SK-N-SH treated with all-trans-retinoic acid at 6 μM for 48 hours (cell line): ENCODE measurements around the gene SAP25.
"Not testable (repeated sequence)": the region's sequence is repeated elsewhere in the genome, so short reads cannot be mapped to it uniquely, and the experiment has no call there.

Experiments
- ATAC-seq: fragments of 200-7000 bp; cut with Tn5 transposase; 3 replicates; pipeline ENCODE4 v1.9.1; 2020; ENCODE audit warnings: mild to moderate bottlenecking, moderate library complexity
- ARNTL ChIP-seq: fragments of 450-650 bp; formaldehyde crosslinking; IDR thresholded peaks from 2 replicates; pipeline ENCODE4 v1.5.0; 2020; ENCODE audit warnings: low read depth, mild to moderate bottlenecking, moderate library complexity, borderline replicate concordance
- BACH2 ChIP-seq: fragments of 250-450 bp; sonication (Bioruptor Pico); IDR thresholded peaks from 2 replicates; pipeline ENCODE4 v1.9.0; 2021; ENCODE audit warnings: mild to moderate bottlenecking, borderline replicate concordance
- CSDC2 ChIP-seq: fragments of 250-450 bp; sonication (Bioruptor Pico); IDR thresholded peaks from 2 replicates; pipeline ENCODE4 v1.5.0; 2020; ENCODE audit warnings: mild to moderate bottlenecking, moderate library complexity
- CSRNP3 ChIP-seq: fragments of 250-450 bp; sonication (Bioruptor Pico); IDR thresholded peaks from 2 replicates; pipeline ENCODE4 v1.5.1; 2021; ENCODE audit warnings: mild to moderate bottlenecking, moderate library complexity
- ESRRG ChIP-seq: fragments of 250-450 bp; sonication (Bioruptor Pico); IDR thresholded peaks from 2 replicates; pipeline ENCODE4 v1.6.1; 2021; ENCODE audit warnings: mild to moderate bottlenecking
- GLIS3 ChIP-seq: fragments of 250-450 bp; sonication (Bioruptor Pico); IDR thresholded peaks from 2 replicates; pipeline ENCODE4 v1.5.0; 2020; ENCODE audit warnings: mild to moderate bottlenecking, moderate library complexity
- ISL1 ChIP-seq: fragments of 250-450 bp; sonication (Bioruptor Pico); IDR thresholded peaks from 2 replicates; pipeline ENCODE4 v2.1.2; 2022; ENCODE audit warnings: mild to moderate bottlenecking, moderate library complexity
- PATZ1 ChIP-seq: fragments of 250-450 bp; sonication (Bioruptor Pico); IDR thresholded peaks from 2 replicates; pipeline ENCODE4 v1.8.0; 2020; ENCODE audit warnings: mild to moderate bottlenecking, moderate library complexity, borderline replicate concordance
- PPARA ChIP-seq: fragments of 250-450 bp; sonication (Bioruptor Pico); IDR thresholded peaks from 2 replicates; pipeline ENCODE4 v1.5.0; 2020; ENCODE audit warnings: mild to moderate bottlenecking, borderline replicate concordance
- RARB ChIP-seq: fragments of 250-450 bp; sonication (Bioruptor Pico); IDR thresholded peaks from 2 replicates; pipeline ENCODE4 v1.8.0; 2021; ENCODE audit warnings: mild to moderate bottlenecking, moderate library complexity
- SNAI2 ChIP-seq: fragments of 250-450 bp; sonication (Bioruptor Pico); IDR thresholded peaks from 2 replicates; pipeline ENCODE4 v1.5.0; 2020; ENCODE audit warnings: mild to moderate bottlenecking, moderate library complexity
- TCF4 ChIP-seq: fragments of 250-450 bp; sonication (Bioruptor Pico); IDR thresholded peaks from 2 replicates; pipeline ENCODE4 v1.8.0; 2021; ENCODE audit warnings: mild to moderate bottlenecking, moderate library complexity, borderline replicate concordance
- TOX ChIP-seq: fragments of 250-450 bp; sonication (Bioruptor Pico); IDR thresholded peaks from 2 replicates; pipeline ENCODE4 v1.8.0; 2021; ENCODE audit warnings: mild to moderate bottlenecking, moderate library complexity, borderline replicate concordance
- ZC3H10 ChIP-seq: fragments of 250-450 bp; sonication (Bioruptor Pico); IDR thresholded peaks from 2 replicates; pipeline ENCODE4 v1.5.1; 2021; ENCODE audit warnings: mild to moderate bottlenecking, moderate library complexity
- ZFP30 ChIP-seq: fragments of 450-650 bp; formaldehyde crosslinking; IDR thresholded peaks from 2 replicates; pipeline ENCODE4 v1.5.0; 2022; ENCODE audit warnings: mild to moderate bottlenecking, moderate library complexity
- ZNF565 ChIP-seq: fragments of 450-650 bp; formaldehyde crosslinking; conservative IDR thresholded peaks from 2 replicates; pipeline ENCODE4 v1.5.0; 2020; ENCODE audit warnings: low read depth, mild to moderate bottlenecking, moderate library complexity
- ZNF70 ChIP-seq: fragments of 450-650 bp; formaldehyde crosslinking; IDR thresholded peaks from 2 replicates; pipeline ENCODE4 v1.5.0; 2020; ENCODE audit warnings: mild to moderate bottlenecking, moderate library complexity
- ZNF8 ChIP-seq: fragments of 450-650 bp; formaldehyde crosslinking; IDR thresholded peaks from 2 replicates; pipeline ENCODE4 v1.5.0; 2020; ENCODE audit warnings: mild to moderate bottlenecking, moderate library complexity

SAP25 gene

GRCh38 chr7:100567751-100568175 is 5.9 kb downstream of the SAP25 start:
- TF ChIP-seq ISL1 (CRISPR knock-in tag) (no peak), CSDC2 (CRISPR knock-in tag) (no peak), ZNF8 (CRISPR knock-in tag) (no peak), CSRNP3 (no peak), BACH2 (no peak), ESRRG (CRISPR knock-in tag) (no peak)
- ATAC-seq, result no peak

- no peak for TF ChIP-seq ARNTL (CRISPR knock-in tag)
- TF ChIP-seq BACH2, result no peak
- TF ChIP-seq RARB (CRISPR knock-in tag), result no peak
- TF ChIP-seq CSDC2 (CRISPR knock-in tag), result no peak
- TF ChIP-seq ISL1 (CRISPR knock-in tag), result no peak
- 0 out of 3 replicates have a peak, but pooled peaks have one; percentile 1 for ATAC-seq
These were observed 6.5 kb downstream of the SAP25 start for GRCh38 chr7:100567031-100567730.

- no peak for ATAC-seq
- TF ChIP-seq ZFP30 (CRISPR knock-in tag) (no peak), GLIS3 (CRISPR knock-in tag) (no peak), SNAI2 (no peak), ZNF70 (CRISPR knock-in tag) (no peak), TCF4 (no peak), CSRNP3 (no peak)
These were observed 7.6 kb downstream of the SAP25 start for GRCh38 chr7:100566018-100566531.

- TF ChIP-seq ESRRG (CRISPR knock-in tag), result no peak
- no peak for TF ChIP-seq ARNTL (CRISPR knock-in tag)
- TF ChIP-seq ZNF565 (CRISPR knock-in tag), result no peak
- TF ChIP-seq ZNF70 (CRISPR knock-in tag), result no peak
- no peak for TF ChIP-seq ZNF8 (CRISPR knock-in tag)
- no peak for TF ChIP-seq TCF4
- TF ChIP-seq ZFP30 (CRISPR knock-in tag), result no peak
- no peak for TF ChIP-seq GLIS3 (CRISPR knock-in tag)
- no peak for TF ChIP-seq PATZ1 (CRISPR knock-in tag)
- TF ChIP-seq PPARA, result no peak
- TF ChIP-seq ISL1 (CRISPR knock-in tag), result no peak
- TF ChIP-seq TOX, result no peak
- no peak for TF ChIP-seq CSRNP3
- TF ChIP-seq ZC3H10 (CRISPR knock-in tag), result no peak
- no peak for TF ChIP-seq BACH2
- no peak for ATAC-seq
These were observed 8.5 kb downstream of the SAP25 start for GRCh38 chr7:100565133-100565571.

GRCh38 chr7:100564405-100564804 is 9.3 kb downstream of the SAP25 start:
- ATAC-seq, result not testable (repeated sequence)
